ENCODE measurements around the gene FCN2.

- TF ChIP-seq CTCF (IDR thresholded peaks at IDR 0.05) (no peak), POLR2A (IDR thresholded peaks at IDR 0.05) (no peak)
These were observed 11.6 kb downstream of the FCN2 start for GRCh38 chr9:134892221-134892620.
